K562 (cell line): ENCODE data around the gene SKAP2. TPM values are rescaled to one million over a fixed set of nuclear protein-coding genes. Genes with fewer than 3 reads are reported as not detected.
A peak's percentile ranks its signal among the peaks of the same experiment; 100 is the strongest.

Experiments
- ARHGAP35 ChIP-seq: fragments of 450-650 bp; IDR thresholded peaks from 2 replicates; pipeline ENCODE4 v1.6.1; 2018; ENCODE audit not compliant: partially characterized antibody
- ATF1 ChIP-seq, 2 experiments: fragments of 450-650 bp in 1 of 2; IDR thresholded peaks; 2 replicates each; pipeline ENCODE4 v1.6.1; 2016; ENCODE audit warnings: missing compliant biosample characterization in 1 of 2, missing genetic modification characterization in 1 of 2
- BCL6 ChIP-seq: fragments of 250-450 bp; sonication (Bioruptor Pico); IDR thresholded peaks from 2 replicates; pipeline ENCODE4 v1.4.0; 2020
- CREB3 ChIP-seq: fragments of 450-650 bp; conservative IDR thresholded peaks from 2 replicates; pipeline ENCODE4 v1.6.1; 2016; ENCODE audit warnings: missing genetic modification characterization, low read depth, mild to moderate bottlenecking, missing compliant biosample characterization, moderate library complexity
- E2F5 ChIP-seq: sonication (generic); formaldehyde crosslinking; IDR thresholded peaks from 2 replicates; pipeline ENCODE4 v1.8.0; 2022; ENCODE audit warnings: mild to moderate bottlenecking, missing genetic modification reagents
- GTF2E2 ChIP-seq: fragments of 200-800 bp; sonication (Bioruptor generic); IDR thresholded peaks from 2 replicates; pipeline ENCODE4 v1.6.1; 2016; ENCODE audit warnings: missing genetic modification characterization, missing compliant biosample characterization
- KLF6 ChIP-seq: fragments of 250-450 bp; sonication (Bioruptor Pico); IDR thresholded peaks from 2 replicates; pipeline ENCODE4 v1.4.0; 2020; ENCODE audit warnings: mild to moderate bottlenecking, moderate library complexity, borderline replicate concordance
- LCOR ChIP-seq: sonication (generic); formaldehyde crosslinking; IDR thresholded peaks from 2 replicates; pipeline ENCODE4 v1.8.0; 2022; ENCODE audit warnings: mild to moderate bottlenecking, missing genetic modification reagents
- MAZ ChIP-seq, 2 experiments: fragments of 450-650 bp in 1 of 2; sonication (generic) in 1 of 2; formaldehyde crosslinking; IDR thresholded peaks in 1 of 2; conservative IDR thresholded peaks in 1 of 2; 2 replicates each; pipeline versions ENCODE4 v1.4.0 to v1.5.0; 2020; ENCODE audit warnings: mild to moderate bottlenecking in 1 of 2, missing genetic modification reagents in 1 of 2
- MTA3 ChIP-seq: fragments of 450-650 bp; formaldehyde crosslinking; IDR thresholded peaks from 2 replicates; pipeline ENCODE4 v1.6.1; 2017; ENCODE audit warnings: mild to moderate bottlenecking, borderline replicate concordance
- OTX1 ChIP-seq: fragments of 450-650 bp; formaldehyde crosslinking; IDR thresholded peaks from 2 replicates; pipeline ENCODE4 v1.4.0; 2022; ENCODE audit warnings: mild to moderate bottlenecking
- SIN3A ChIP-seq, 2 experiments: fragments of 150-350 bp in 1 of 2; IDR thresholded peaks; 2 replicates each; pipeline ENCODE4 v1.6.1; 2011 to 2016; ENCODE audit warnings: borderline replicate concordance in 2 of 2, low read depth in 2 of 2, low read length in 2 of 2, mild to moderate bottlenecking in 2 of 2, moderate library complexity in 2 of 2; ENCODE audit not compliant: control insufficient read depth in 1 of 2
- SRF ChIP-seq, 2 experiments: fragments of 250-450, 450-650 bp in 1 of 2; sonication (Bioruptor Pico) in 1 of 2; sonication (generic) in 1 of 2; formaldehyde crosslinking; IDR thresholded peaks; 2 replicates each; pipeline versions ENCODE4 v1.5.0 to v1.5.1; 2020 to 2022; ENCODE audit warnings: mild to moderate bottlenecking in 1 of 2, missing genetic modification reagents in 1 of 2
- SRSF9 ChIP-seq: fragments of 200-400 bp; formaldehyde crosslinking; IDR thresholded peaks from 2 replicates; pipeline ENCODE4 v1.6.1; 2017; ENCODE audit warnings: low read depth, low read length, borderline replicate concordance
- USF1 ChIP-seq: sonication (generic); formaldehyde crosslinking; IDR thresholded peaks from 2 replicates; pipeline ENCODE4 v1.9.0; 2022; ENCODE audit warnings: mild to moderate bottlenecking, missing genetic modification reagents
- polyA plus RNA-seq, 8 experiments: library from polyadenylated mRNA; depleted of rRNA in 4 of 8; stranded (reverse) in 5 of 8; unstranded in 3 of 8; fragments of >200 nt; fragmentation: Nextera tagmentation in 2 of 8; fragmentation: Illumina TruSeq in 1 of 8; extraction: Ambion mirVana in 2 of 8; extraction: Trizol in 1 of 8; gene quantifications; 2 replicates each; pipeline versions ENCODE4 v1.2.1 to v1.2.3, GENCODE V29; 2011 to 2014; ENCODE audit warnings: inconsistent platforms in 1 of 8, missing spikeins in 1 of 8
- total RNA-seq, 7 experiments: library from RNA; depleted of rRNA in 6 of 7; stranded (reverse); fragments of >200 nt in 6 of 7; fragmentation: Illumina TruSeq in 2 of 7; extraction: Trizol in 2 of 7; gene quantifications; 2 replicates each; pipeline versions ENCODE4 v1.2.1 to v1.2.3, GENCODE V29; 2011 to 2021; ENCODE audit warnings: low replicate concordance in 1 of 7
- TF ChIP-seq, protein P1 (sequence below): sonication (generic); formaldehyde crosslinking; IDR thresholded peaks from 2 replicates; pipeline ENCODE4 v1.9.0; 2022; ENCODE audit warnings: mild to moderate bottlenecking, missing genetic modification reagents
- TF ChIP-seq, protein P2 (sequence below): fragments of 200-800 bp; sonication (Bioruptor generic); IDR thresholded peaks from 2 replicates; pipeline ENCODE4 v1.6.1; 2017; ENCODE audit warnings: missing genetic modification characterization, missing compliant biosample characterization
- TF ChIP-seq, protein P3 (sequence below): fragments of 450-650 bp; formaldehyde crosslinking; IDR thresholded peaks from 2 replicates; pipeline ENCODE4 v1.4.0; 2020; ENCODE audit warnings: mild to moderate bottlenecking, moderate library complexity

SKAP2 gene
- total and polyA plus RNA-seq, 9 of the 15 experiments (the other 6 are each of a cell fraction or from before 2014, with no cell fraction given), result 4.2 to 11.7 (median 8.3) TPM

- no peak for TF ChIP-seq SRSF9
- TF ChIP-seq, protein P1, sequence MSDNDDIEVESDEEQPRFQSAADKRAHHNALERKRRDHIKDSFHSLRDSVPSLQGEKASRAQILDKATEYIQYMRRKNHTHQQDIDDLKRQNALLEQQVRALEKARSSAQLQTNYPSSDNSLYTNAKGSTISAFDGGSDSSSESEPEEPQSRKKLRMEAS (CRISPR knock-in tag), result peak; percentile 40; the same call in 1 of the 2 replicates
- no peak for TF ChIP-seq BCL6 (CRISPR knock-in tag)
- TF ChIP-seq E2F5 (CRISPR knock-in tag), result 0 out of 2 replicates have a peak, but pooled peaks have one; percentile 36
- peak; percentile 36 to 81; a peak in 3 of 4 replicates for TF ChIP-seq MAZ (CRISPR knock-in tag; conservative IDR thresholded peaks at IDR 0.05 in 1 of 2, IDR thresholded peaks at IDR 0.05 in 1 of 2)
- TF ChIP-seq, protein P2, sequence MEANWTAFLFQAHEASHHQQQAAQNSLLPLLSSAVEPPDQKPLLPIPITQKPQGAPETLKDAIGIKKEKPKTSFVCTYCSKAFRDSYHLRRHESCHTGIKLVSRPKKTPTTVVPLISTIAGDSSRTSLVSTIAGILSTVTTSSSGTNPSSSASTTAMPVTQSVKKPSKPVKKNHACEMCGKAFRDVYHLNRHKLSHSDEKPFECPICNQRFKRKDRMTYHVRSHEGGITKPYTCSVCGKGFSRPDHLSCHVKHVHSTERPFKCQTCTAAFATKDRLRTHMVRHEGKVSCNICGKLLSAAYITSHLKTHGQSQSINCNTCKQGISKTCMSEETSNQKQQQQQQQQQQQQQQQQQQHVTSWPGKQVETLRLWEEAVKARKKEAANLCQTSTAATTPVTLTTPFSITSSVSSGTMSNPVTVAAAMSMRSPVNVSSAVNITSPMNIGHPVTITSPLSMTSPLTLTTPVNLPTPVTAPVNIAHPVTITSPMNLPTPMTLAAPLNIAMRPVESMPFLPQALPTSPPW (CRISPR knock-in tag), result peak; percentile 79
- TF ChIP-seq OTX1, result peak; percentile 25; the same call in 1 of the 2 replicates
- TF ChIP-seq GTF2E2 (tag), result peak; percentile 83
- TF ChIP-seq LCOR (CRISPR knock-in tag), result 0 out of 2 replicates have a peak, but pooled peaks have one; percentile 62
- TF ChIP-seq SRF (CRISPR knock-in tag; IDR thresholded peaks at IDR 0.05), result peak in 1 of 2 experiments; percentile 85; a peak in 1 of 4 replicates
- TF ChIP-seq CREB3, result peak; percentile 84
- TF ChIP-seq USF1 (CRISPR knock-in tag), result peak; percentile 97
- no peak for TF ChIP-seq ATF1 (CRISPR knock-in tag; IDR thresholded peaks at IDR 0.05)
- TF ChIP-seq ATF1 (tag; IDR thresholded peaks at IDR 0.05), result peak; percentile 96
- TF ChIP-seq MTA3, result peak; percentile 34; the same call in 1 of the 2 replicates
- no peak for TF ChIP-seq KLF6
- TF ChIP-seq, protein P3, sequence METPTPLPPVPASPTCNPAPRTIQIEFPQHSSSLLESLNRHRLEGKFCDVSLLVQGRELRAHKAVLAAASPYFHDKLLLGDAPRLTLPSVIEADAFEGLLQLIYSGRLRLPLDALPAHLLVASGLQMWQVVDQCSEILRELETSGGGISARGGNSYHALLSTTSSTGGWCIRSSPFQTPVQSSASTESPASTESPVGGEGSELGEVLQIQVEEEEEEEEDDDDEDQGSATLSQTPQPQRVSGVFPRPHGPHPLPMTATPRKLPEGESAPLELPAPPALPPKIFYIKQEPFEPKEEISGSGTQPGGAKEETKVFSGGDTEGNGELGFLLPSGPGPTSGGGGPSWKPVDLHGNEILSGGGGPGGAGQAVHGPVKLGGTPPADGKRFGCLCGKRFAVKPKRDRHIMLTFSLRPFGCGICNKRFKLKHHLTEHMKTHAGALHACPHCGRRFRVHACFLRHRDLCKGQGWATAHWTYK (CRISPR knock-in tag), result peak; percentile 25; the same call in 1 of the 2 replicates
- peak in 1 of 2 experiments; percentile 28; a peak in 1 of 4 replicates for TF ChIP-seq SIN3A (IDR thresholded peaks at IDR 0.05; ENCODE audit: borderline replicate concordance in 2 of 2, control insufficient read depth in 1 of 2, low read depth in 2 of 2, low read length in 2 of 2)
- no peak for TF ChIP-seq ARHGAP35
These were observed at the start of gene SKAP2 (continued) for GRCh38 chr7:26864309-26865093.
